ENCODE measurements around the gene DOCK10. TPM values are rescaled to one million over a fixed set of nuclear protein-coding genes. Genes with fewer than 3 reads are reported as not detected.

The DOCK10 gene
- total and polyA plus RNA-seq, 10 of the 15 experiments (the other 5 are each of a cell fraction or from before 2014, with no cell fraction given), result 16.9 to 120 (median 85.5) TPM

DNA sequence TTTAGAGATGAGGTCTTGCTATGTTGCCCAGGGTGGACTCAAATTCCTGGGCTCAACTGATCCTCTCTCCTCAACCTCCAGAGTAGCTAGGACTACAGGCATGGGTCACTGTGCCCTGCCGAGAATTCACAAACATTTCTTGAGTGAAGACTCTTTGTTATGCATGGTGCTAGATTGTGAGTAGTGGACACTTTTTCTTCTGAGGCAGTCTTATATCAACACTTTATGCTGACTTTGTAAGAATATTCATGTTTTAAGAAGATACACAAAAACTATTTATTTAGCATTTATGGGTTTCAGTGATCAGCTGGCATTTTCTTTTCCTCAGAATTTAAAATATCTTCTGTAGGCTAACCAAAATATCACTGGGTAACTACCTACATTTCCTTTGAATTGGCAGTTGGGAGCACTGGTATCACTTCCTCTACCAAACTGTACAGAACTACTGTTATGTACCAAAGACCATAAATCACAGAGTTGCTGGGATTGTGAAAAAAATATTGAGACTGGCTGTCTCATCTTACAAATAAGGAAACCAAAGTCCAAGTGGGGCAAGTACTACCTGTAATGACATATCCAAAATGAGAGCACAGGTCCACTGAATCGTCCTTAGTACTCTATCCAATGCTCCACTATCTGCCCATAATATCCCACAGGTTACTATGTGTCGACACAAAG, 34.0 kb downstream of the DOCK10 start:
- intact Hi-C loops (cut with micrococcal nuclease; ENCODE audit: unreplicated experiment) (loop anchor here (1.0 to 10.0 kb wide), 3 partner anchors 33 to 651 kb away; no protein-coding TSS in a partner anchor), in situ Hi-C loops (cut with MboI) (loop anchor here (10.0 to 25.0 kb wide), 2 partner anchors 646 to 656 kb away; no protein-coding TSS in a partner anchor)
- Histone ChIP-seq H3K27ac (ENCODE audit: control insufficient read depth, insufficient read depth) (peak overlapping the region; percentile 65), H3K4me2 (ENCODE audit: control insufficient read depth, insufficient read depth) (peak overlapping the region; percentile 52), H3K4me3 (no peak overlapping the region), H2AFZ (ENCODE audit: control insufficient read depth, low read depth, low read length) (no peak overlapping the region), H3K36me3 (ENCODE audit: control insufficient read depth in 2 of 2, insufficient read depth in 2 of 2, low read length in 1 of 2) (no peaks in the 10 kb centered on the region; a peak in 1 of 4 replicates), H3K9me3 (replicated peaks; ENCODE audit: control insufficient read depth, insufficient read depth, low read length) (no peaks in the 10 kb centered on the region), H3K79me2 (ENCODE audit: control insufficient read depth, insufficient read depth, low read length) (peaks cover 69% of the 10 kb centered on the region), H3K4me1 (ENCODE audit: control insufficient read depth, insufficient read depth, low read length) (peaks cover 24% of the 10 kb centered on the region), H3K9ac (ENCODE audit: control insufficient read depth, insufficient read depth, low read length) (no peak overlapping the region), H4K20me1 (ENCODE audit: control insufficient read depth, insufficient read depth) (no peaks in the 10 kb centered on the region), H3K27me3 (replicated peaks in 1 of 2; ENCODE audit: control insufficient read depth in 2 of 2, insufficient read depth in 2 of 2, low read length in 1 of 2) (no peaks in the 10 kb centered on the region)
- WGBS (ENCODE audit: insufficient coverage, insufficient replicate concordance, low lambda C conversion rate, missing lambda C conversion rate), result 53% methylated on average over 3 of the region's 3 CpGs
- DNase-seq (ENCODE audit: low read depth, low spot score) (no peak), FAIRE-seq (peak; percentile 77), ATAC-seq (peak; percentile 75)
- RAD21 ChIA-PET (ENCODE audit: unreplicated experiment), result interaction anchor here (0.6 to 1.5 kb wide), 6 partner anchors 9 to 114 kb away, joined by 3 to 5 read pairs (median 3); no protein-coding TSS in a partner anchor
- POLR2A ChIA-PET, result interaction anchor here (0.6 to 2.9 kb wide), 2 partner anchors 30 to 649 kb away, joined by 5 to 8 read pairs; no protein-coding TSS in a partner anchor
- BruUV-seq (replicated peaks), result no TSS peak
- SMC1A ChIA-PET (ENCODE audit: uncharacterized antibody, unreplicated experiment), result interaction anchor here (0.7 to 6.7 kb wide), 13 partner anchors 12 to 220 kb away, joined by 3 to 53 read pairs (median 3); no protein-coding TSS in a partner anchor
- CTCF ChIA-PET, result interaction anchor here (0.5 to 2.0 kb wide), 15 partner anchors 9 to 653 kb away, joined by 3 to 5 read pairs (median 4); no protein-coding TSS in a partner anchor
- peak; percentile 70 for TF ChIP-seq IRF4 (IDR thresholded peaks at IDR 0.05; ENCODE audit: low read depth, low read length)
- TF ChIP-seq SREBF2 (IDR thresholded peaks at IDR 0.05; ENCODE audit: low read length), result no peak
- TF ChIP-seq RUNX3 (IDR thresholded peaks at IDR 0.05; ENCODE audit: low read length), result peak; percentile 67
- no peak for TF ChIP-seq ZNF622 (IDR thresholded peaks at IDR 0.05)
- TF ChIP-seq PKNOX1 (IDR thresholded peaks at IDR 0.05), result peak; percentile 74
- TF ChIP-seq ZNF24 (IDR thresholded peaks at IDR 0.05), result peak; percentile 23; the same call in 1 of the 2 replicates
- TF ChIP-seq KDM1A (IDR thresholded peaks at IDR 0.05; ENCODE audit: borderline replicate concordance), result no peak
- TF ChIP-seq, protein P1, sequence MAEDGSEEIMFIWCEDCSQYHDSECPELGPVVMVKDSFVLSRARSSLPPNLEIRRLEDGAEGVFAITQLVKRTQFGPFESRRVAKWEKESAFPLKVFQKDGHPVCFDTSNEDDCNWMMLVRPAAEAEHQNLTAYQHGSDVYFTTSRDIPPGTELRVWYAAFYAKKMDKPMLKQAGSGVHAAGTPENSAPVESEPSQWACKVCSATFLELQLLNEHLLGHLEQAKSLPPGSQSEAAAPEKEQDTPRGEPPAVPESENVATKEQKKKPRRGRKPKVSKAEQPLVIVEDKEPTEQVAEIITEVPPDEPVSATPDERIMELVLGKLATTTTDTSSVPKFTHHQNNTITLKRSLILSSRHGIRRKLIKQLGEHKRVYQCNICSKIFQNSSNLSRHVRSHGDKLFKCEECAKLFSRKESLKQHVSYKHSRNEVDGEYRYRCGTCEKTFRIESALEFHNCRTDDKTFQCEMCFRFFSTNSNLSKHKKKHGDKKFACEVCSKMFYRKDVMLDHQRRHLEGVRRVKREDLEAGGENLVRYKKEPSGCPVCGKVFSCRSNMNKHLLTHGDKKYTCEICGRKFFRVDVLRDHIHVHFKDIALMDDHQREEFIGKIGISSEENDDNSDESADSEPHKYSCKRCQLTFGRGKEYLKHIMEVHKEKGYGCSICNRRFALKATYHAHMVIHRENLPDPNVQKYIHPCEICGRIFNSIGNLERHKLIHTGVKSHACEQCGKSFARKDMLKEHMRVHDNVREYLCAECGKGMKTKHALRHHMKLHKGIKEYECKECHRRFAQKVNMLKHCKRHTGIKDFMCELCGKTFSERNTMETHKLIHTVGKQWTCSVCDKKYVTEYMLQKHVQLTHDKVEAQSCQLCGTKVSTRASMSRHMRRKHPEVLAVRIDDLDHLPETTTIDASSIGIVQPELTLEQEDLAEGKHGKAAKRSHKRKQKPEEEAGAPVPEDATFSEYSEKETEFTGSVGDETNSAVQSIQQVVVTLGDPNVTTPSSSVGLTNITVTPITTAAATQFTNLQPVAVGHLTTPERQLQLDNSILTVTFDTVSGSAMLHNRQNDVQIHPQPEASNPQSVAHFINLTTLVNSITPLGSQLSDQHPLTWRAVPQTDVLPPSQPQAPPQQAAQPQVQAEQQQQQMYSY (CRISPR knock-in tag; IDR thresholded peaks at IDR 0.05), result no peak
- TF ChIP-seq CUX1 (IDR thresholded peaks at IDR 0.05; ENCODE audit: insufficient replicate concordance, low read depth, low read length), result peak; percentile 10
- TF ChIP-seq MTA3 (IDR thresholded peaks at IDR 0.05; ENCODE audit: borderline replicate concordance, low read length), result 0 out of 2 replicates have a peak, but pooled peaks have one; percentile 23
- TF ChIP-seq KAT2A (conservative IDR thresholded peaks at IDR 0.05; ENCODE audit: control insufficient read depth, low read depth, low read length), result no peak
- peak; percentile 95 for TF ChIP-seq IKZF1 (conservative IDR thresholded peaks at IDR 0.05)
- no peak for TF ChIP-seq NR2C1 (IDR thresholded peaks at IDR 0.05)
- no peak for TF ChIP-seq ZZZ3 (IDR thresholded peaks at IDR 0.05; ENCODE audit: control insufficient read depth, insufficient read length, low read depth)
